Neural progenitor cell (in vitro differentiated cells): Measurements from ENCODE around the gene MCTP2. TPM values are rescaled to one million over a fixed set of nuclear protein-coding genes. Genes with fewer than 3 reads are reported as not detected.

Source experiments
- DNase-seq: peaks from one replicate; pipeline ENCODE4 v3.0.0-alpha.2; 2016; ENCODE audit warnings: low spot score
- H2AFZ ChIP-seq: fragments of 200-600 bp; sonication (generic); replicated peaks from 2 replicates; pipeline ENCODE4 v1.6.1; 2016; ENCODE audit warnings: antibody characterized with exemption
- H3F3A ChIP-seq: fragments of 200-600 bp; sonication (generic); 2 replicates; pipeline ENCODE4 v1.6.1; 2016; ENCODE audit warnings: antibody characterized with exemption, low read depth
- H3K27ac ChIP-seq: fragments of 200-600 bp; sonication (generic); 2 replicates; pipeline ENCODE4 v1.5.1; 2016; ENCODE audit warnings: mild to moderate bottlenecking
- H3K27me3 ChIP-seq: fragments of 200-600 bp; sonication (generic); 2 replicates; pipeline ENCODE4 v1.6.1; 2016; ENCODE audit warnings: mild to moderate bottlenecking, moderate library complexity
- H3K36me3 ChIP-seq: fragments of 200-600 bp; sonication (generic); 2 replicates; pipeline ENCODE4 v1.5.1; 2016
- H3K4me1 ChIP-seq: fragments of 200-600 bp; sonication (generic); 2 replicates; pipeline ENCODE4 v1.6.1; 2016; ENCODE audit warnings: mixed run types
- H3K4me2 ChIP-seq: fragments of 200-600 bp; sonication (generic); 2 replicates; pipeline ENCODE4 v1.6.1; 2016
- H3K4me3 ChIP-seq: fragments of 200-600 bp; sonication (generic); 2 replicates; pipeline ENCODE4 v1.5.1; 2016
- H3K79me2 ChIP-seq: fragments of 200-600 bp; sonication (generic); 2 replicates; pipeline ENCODE4 v1.6.1; 2016; ENCODE audit warnings: low read depth
- H3K9ac ChIP-seq: fragments of 200-600 bp; sonication (generic); 2 replicates; pipeline ENCODE4 v1.6.1; 2016
- H3K9me3 ChIP-seq: fragments of 200-600 bp; sonication (generic); 2 replicates; pipeline ENCODE4 v1.5.1; 2016; ENCODE audit warnings: low read depth
- H4K20me1 ChIP-seq: fragments of 200-600 bp; sonication (generic); 2 replicates; pipeline ENCODE4 v1.6.1; 2016; ENCODE audit warnings: low read depth
- H3K27ac Mint-ChIP-seq: 3 replicates; pipeline ENCODE4 v1.8.0; 2021; ENCODE audit warnings: mixed read lengths
- H3K27me3 Mint-ChIP-seq: 2 replicates; pipeline ENCODE4 v1.8.0; 2022; ENCODE audit warnings: low read depth, mild to moderate bottlenecking, inconsistent platforms, moderate library complexity, mixed read lengths; ENCODE audit not compliant: insufficient read depth
- H3K36me3 Mint-ChIP-seq: 3 replicates; pipeline ENCODE4 v1.8.0; 2021; ENCODE audit warnings: mixed read lengths
- H3K4me1 Mint-ChIP-seq: 3 replicates; pipeline ENCODE4 v1.8.0; 2021; ENCODE audit warnings: mixed read lengths
- H3K4me3 Mint-ChIP-seq: 3 replicates; pipeline ENCODE4 v1.8.0; 2021; ENCODE audit warnings: mild to moderate bottlenecking, moderate library complexity, mixed read lengths
- H3K9me3 Mint-ChIP-seq: 3 replicates; pipeline ENCODE4 v1.8.0; 2020; ENCODE audit warnings: mixed read lengths
- CTCF ChIP-seq: fragments of 200-600 bp; sonication (generic); IDR thresholded peaks from 2 replicates; pipeline ENCODE4 v1.5.1; 2017; ENCODE audit warnings: antibody characterized with exemption, mild to moderate bottlenecking
- EZH2 ChIP-seq: fragments of 200-600 bp; sonication (generic); IDR thresholded peaks from 2 replicates; pipeline ENCODE4 v1.6.1; 2017; ENCODE audit warnings: antibody characterized with exemption, mild to moderate bottlenecking, moderate library complexity
- EZH2phosphoT487 ChIP-seq: fragments of 200-600 bp; sonication (generic); IDR thresholded peaks from 2 replicates; pipeline ENCODE4 v1.6.1; 2017; ENCODE audit warnings: antibody characterized with exemption
- total RNA-seq: library from RNA; depleted of rRNA; stranded (reverse); fragments of >200 nt; gene quantifications from 2 replicates; pipeline ENCODE4 v1.2.3, GENCODE V29; 2015; ENCODE audit warnings: low replicate concordance

The MCTP2 gene
- total RNA-seq, 1 donor from 2014 or later = 0.17 TPM

GRCh38 chr15:94381384-94381783, 150.0 kb downstream of the MCTP2 start:
- H3K9me3 ChIP-seq = no peaks in the 10 kb centered on the region
- no peaks in the 10 kb centered on the region for H3K79me2 ChIP-seq
- Mint-ChIP-seq H3K36me3 (no peaks in the 10 kb centered on the region), H3K9me3 (no peaks in the 10 kb centered on the region), H3K27ac (no peak overlapping the region), H3K4me1 (no peaks in the 10 kb centered on the region), H3K4me3 (no peak overlapping the region), H3K27me3 (no peaks in the 10 kb centered on the region)
- no peak overlapping the region for H2AFZ ChIP-seq
- no peak overlapping the region for H3K4me2 ChIP-seq
- H3F3A ChIP-seq = no peaks in the 10 kb centered on the region
- H3K9ac ChIP-seq = no peak overlapping the region
- no peak for DNase-seq
- no peak for TF ChIP-seq CTCF
- no peak for TF ChIP-seq EZH2phosphoT487
- no peak for TF ChIP-seq EZH2
- no peaks in the 10 kb centered on the region for H3K27me3 ChIP-seq
- no peaks in the 10 kb centered on the region for H4K20me1 ChIP-seq
- no peaks in the 10 kb centered on the region for H3K36me3 ChIP-seq
- no peak overlapping the region for H3K27ac ChIP-seq
- H3K4me1 ChIP-seq = no peaks in the 10 kb centered on the region
- no peak overlapping the region for H3K4me3 ChIP-seq

- TF ChIP-seq CTCF (no peak), EZH2 (no peak)
- Histone ChIP-seq H3K4me3 (no peak overlapping the region), H4K20me1 (no peaks in the 10 kb centered on the region), H3K9ac (no peak overlapping the region), H3K4me2 (no peak overlapping the region), H3K9me3 (no peaks in the 10 kb centered on the region), H2AFZ (no peak overlapping the region), H3K36me3 (no peaks in the 10 kb centered on the region), H3K27me3 (no peaks in the 10 kb centered on the region), H3K4me1 (no peaks in the 10 kb centered on the region), H3F3A (no peaks in the 10 kb centered on the region), H3K27ac (no peak overlapping the region), H3K79me2 (no peaks in the 10 kb centered on the region)
- no peak overlapping the region for H3K4me3 Mint-ChIP-seq
- H3K9me3 Mint-ChIP-seq = no peaks in the 10 kb centered on the region
- H3K36me3 Mint-ChIP-seq = no peaks in the 10 kb centered on the region
- no peak for DNase-seq
- no peaks in the 10 kb centered on the region for H3K4me1 Mint-ChIP-seq
- no peak overlapping the region for H3K27ac Mint-ChIP-seq
- no peaks in the 10 kb centered on the region for H3K27me3 Mint-ChIP-seq
Observed at GRCh38 chr15:94383041-94383440, 151.7 kb downstream of the MCTP2 start.

- Mint-ChIP-seq H3K27me3 (no peaks in the 10 kb centered on the region), H3K9me3 (no peaks in the 10 kb centered on the region), H3K4me1 (no peaks in the 10 kb centered on the region), H3K27ac (no peak overlapping the region), H3K4me3 (no peak overlapping the region), H3K36me3 (no peaks in the 10 kb centered on the region)
- H3F3A ChIP-seq = no peaks in the 10 kb centered on the region
- no peaks in the 10 kb centered on the region for H3K4me1 ChIP-seq
- no peaks in the 10 kb centered on the region for H3K79me2 ChIP-seq
- H3K9ac ChIP-seq = no peak overlapping the region
- H4K20me1 ChIP-seq = no peaks in the 10 kb centered on the region
- no peak overlapping the region for H3K4me2 ChIP-seq
- H3K4me3 ChIP-seq = no peak overlapping the region
- TF ChIP-seq CTCF (no peak), EZH2 (no peak), EZH2phosphoT487 (no peak)
- DNase-seq = no peak
- no peak overlapping the region for H3K27ac ChIP-seq
- no peaks in the 10 kb centered on the region for H3K9me3 ChIP-seq
- no peak overlapping the region for H2AFZ ChIP-seq
- no peaks in the 10 kb centered on the region for H3K36me3 ChIP-seq
- H3K27me3 ChIP-seq = no peaks in the 10 kb centered on the region
Observed at GRCh38 chr15:94383706-94384105, 152.3 kb downstream of the MCTP2 start.

- Histone ChIP-seq H3K27me3 (no peaks in the 10 kb centered on the region), H3K79me2 (no peaks in the 10 kb centered on the region), H3F3A (no peaks in the 10 kb centered on the region), H3K9me3 (no peaks in the 10 kb centered on the region), H3K36me3 (no peaks in the 10 kb centered on the region), H4K20me1 (no peaks in the 10 kb centered on the region), H3K4me2 (no peak overlapping the region), H3K9ac (no peak overlapping the region), H3K4me1 (no peaks in the 10 kb centered on the region), H3K27ac (no peak overlapping the region), H3K4me3 (no peak overlapping the region), H2AFZ (no peak overlapping the region)
- Mint-ChIP-seq H3K4me3 (no peak overlapping the region), H3K27me3 (no peaks in the 10 kb centered on the region), H3K9me3 (no peaks in the 10 kb centered on the region), H3K4me1 (no peaks in the 10 kb centered on the region), H3K27ac (no peak overlapping the region), H3K36me3 (no peaks in the 10 kb centered on the region)
- no peak for TF ChIP-seq CTCF
- no peak for TF ChIP-seq EZH2phosphoT487
- no peak for TF ChIP-seq EZH2
- DNase-seq = no peak
Observed at GRCh38 chr15:94385441-94385840, 154.1 kb downstream of the MCTP2 start.
